ENCODE measurements around the gene NDST3.
A peak's percentile ranks its signal among the peaks of the same experiment; 100 is the strongest.
"Not testable (repeated sequence)": the region's sequence is repeated elsewhere in the genome, so short reads cannot be mapped to it uniquely, and the experiment has no call there.

The NDST3 gene

DNA sequence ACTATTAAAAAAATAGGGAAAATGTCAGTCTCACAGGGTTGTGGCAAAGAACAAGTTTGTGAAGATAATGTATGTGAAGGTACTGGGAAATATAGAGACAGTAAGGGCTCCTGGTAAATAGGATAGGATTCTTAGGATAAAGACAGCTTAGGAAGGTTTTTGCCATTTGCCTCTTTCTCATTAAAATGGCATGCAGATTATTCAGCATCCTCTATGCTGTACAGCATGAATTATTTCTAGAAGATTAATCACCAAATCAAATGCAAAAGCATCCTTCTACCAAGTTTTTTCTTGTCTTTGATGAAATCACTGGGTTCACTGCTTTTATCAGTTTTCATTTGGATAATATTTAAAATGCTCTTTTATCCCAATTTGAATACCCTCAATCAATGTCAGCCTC, 142.8 kb downstream of the NDST3 start:
- DNase-seq (ENCODE audit: low spot score) = no peak

DNA sequence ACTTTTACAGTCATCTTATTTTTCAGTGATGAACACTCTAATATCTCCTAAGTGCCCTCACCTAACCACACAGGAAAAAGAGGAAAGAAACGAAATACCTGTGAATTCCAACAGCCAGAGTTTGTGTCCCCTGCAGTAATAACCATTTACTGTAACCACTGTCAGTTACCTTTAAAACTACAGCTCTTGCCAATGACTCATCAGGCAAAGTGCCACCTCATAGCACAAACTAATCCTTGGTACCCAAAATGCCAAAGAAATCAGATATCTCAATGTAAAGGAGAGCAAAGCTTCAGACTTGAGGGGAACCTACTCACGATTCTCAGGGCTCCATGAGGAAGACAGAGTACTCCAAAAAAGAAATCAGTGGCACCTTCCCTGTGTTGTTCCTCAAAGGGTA, 146.5 kb downstream of the NDST3 start:
- no peak for DNase-seq (ENCODE audit: low spot score)

DNA sequence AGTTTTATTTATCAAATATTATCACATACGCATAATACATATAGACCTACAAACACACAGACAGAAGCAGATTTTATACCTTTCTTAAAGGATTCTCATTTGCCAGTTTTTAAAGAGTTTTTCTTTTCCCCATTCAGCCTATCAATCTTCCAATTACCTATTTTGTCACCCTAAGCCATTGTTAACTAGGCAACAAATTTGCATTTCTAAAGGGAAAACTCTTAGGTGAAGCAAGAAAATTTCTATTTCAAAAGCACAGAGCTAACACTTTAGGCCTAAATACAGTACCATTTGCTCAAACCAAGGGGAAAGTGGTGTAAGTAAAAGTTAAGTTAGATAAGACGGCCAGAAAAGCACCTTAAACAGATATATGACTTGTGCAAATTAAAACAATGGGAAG, 156.6 kb downstream of the NDST3 start:
- no peak for DNase-seq (ENCODE audit: low spot score)

DNA sequence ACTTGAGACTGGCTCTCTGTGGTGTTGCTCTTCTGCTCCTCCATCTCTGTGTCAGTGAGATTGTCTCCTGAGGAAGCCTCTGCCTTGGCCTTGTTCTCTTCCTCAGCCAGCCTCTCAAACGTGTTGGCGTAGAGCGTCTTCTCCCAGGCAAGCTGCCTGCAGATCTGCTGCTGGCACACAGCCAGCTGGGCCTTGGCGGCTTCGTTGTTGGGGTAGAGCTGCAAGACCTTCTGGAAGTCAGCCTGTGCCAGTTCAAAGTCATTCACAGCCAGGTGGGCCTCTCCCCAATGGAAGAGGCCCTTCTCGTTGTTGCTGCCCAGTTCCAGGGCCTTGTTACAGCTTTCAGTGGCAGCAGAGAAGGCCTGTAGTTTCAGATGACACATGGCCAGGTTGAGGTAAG, 159.1 kb downstream of the NDST3 start:
- no peak for DNase-seq (ENCODE audit: low spot score)

DNA sequence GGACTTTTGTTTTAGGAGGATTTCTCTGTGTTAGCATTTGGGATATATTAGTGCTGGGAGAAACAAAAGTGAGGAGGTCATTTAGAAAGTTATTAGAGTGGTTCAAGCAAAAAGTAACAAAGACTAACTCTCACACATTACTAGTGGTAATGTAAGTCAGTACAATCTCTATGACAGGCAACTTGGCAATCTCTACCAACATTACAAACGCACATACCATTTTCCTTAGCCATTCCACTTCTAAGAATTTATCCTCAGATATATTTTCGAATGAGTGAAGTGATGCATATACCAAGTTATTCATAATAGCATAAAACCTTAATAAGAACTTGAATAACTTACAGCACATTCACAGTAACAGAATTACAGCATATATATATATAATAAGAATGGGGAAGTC, 172.3 kb downstream of the NDST3 start:
- no peak for DNase-seq (ENCODE audit: low spot score)

DNA sequence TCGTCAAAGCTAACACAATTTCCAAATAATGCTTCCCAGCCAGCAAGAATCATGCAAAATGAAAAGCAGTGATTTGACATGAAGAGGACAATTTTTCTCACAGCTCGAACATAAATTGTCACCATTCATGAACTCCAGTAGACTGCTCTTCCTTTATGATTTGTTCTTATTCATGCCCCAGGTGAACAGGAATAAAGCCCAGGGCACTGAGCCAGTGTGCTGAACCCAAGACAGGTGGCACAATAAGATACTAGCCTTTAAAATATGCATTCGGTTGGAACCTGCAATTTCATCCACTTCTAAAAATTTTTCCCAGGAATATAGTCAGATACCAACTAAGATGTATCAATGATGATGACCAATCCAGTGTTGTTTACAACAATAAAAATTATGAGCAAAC, 178.8 kb downstream of the NDST3 start:
- no peak for DNase-seq (ENCODE audit: low spot score)

DNA sequence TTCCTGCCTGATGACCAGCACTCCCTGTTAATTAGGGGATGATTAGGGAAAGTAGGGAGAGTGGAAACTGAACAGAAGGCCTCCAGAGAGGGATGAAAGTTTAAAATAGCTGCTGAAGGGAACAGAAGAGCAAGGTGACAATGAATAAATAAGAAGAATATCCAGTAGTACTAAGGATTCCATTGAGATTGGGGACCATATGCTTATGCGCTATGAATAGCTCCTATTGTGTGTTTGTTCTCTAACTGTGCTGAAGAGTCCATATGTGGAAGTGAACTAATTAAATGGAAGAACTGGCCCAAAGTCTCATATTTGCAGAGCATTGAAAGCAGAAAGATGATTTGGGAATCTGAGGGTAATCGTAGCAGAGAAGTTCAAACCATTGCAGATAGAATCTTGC, 181.5 kb downstream of the NDST3 start:
- no peak for DNase-seq (ENCODE audit: low spot score)

DNA sequence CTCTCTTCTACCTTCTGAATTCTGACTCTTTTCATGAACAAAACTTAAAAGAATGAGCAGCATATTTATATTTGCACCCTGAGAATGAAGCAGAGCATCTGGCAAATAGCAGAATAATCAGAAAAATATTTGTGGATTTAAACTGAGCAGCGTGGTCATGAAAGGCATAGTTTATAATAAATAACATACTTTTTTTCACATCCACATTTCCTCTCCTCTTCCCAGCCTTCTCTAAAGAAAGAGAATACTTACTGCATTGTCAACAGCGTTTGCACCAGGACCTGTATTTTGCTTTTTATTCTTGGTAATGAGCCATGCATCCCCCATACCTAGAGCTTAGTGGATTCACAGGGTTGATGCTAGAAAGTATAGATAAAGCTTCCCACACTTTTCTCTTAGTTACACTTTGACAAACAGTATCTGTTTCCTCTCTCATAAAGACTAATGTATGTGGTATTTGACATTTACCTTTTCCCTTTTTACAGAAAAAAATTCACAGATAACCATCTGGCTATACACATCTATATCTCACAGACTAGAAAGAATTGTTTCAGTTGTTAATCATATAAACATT, 187.0 kb downstream of the NDST3 start:
- DNase-seq (ENCODE audit: low spot score) = no peak

DNA sequence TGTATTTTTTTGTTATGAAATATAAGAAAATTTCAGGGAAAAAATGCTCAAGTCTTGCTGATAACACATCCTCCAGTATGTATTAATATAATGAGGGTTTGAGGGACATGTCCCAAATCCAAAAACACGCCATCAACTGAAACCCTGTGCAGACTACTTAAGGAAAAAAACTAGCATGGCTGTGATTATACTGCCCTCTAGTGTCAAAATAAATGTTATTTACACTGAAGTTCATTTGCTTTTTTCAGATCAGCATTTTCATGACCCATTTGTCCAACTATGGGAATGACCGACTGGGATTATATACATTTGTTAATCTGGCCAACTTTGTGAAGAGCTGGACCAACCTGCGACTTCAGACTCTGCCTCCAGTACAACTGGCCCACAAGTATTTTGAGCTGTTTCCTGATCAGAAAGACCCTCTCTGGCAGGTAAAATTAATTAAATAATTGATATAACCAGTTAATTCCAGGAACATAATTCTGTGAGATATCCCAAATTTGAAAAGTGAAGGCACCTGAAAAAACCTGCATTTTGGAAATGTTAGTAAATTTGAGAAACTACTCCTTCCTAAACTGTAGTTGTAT, 190.1 kb downstream of the NDST3 start:
- DNase-seq (ENCODE audit: low spot score) = peak; percentile 49

DNA sequence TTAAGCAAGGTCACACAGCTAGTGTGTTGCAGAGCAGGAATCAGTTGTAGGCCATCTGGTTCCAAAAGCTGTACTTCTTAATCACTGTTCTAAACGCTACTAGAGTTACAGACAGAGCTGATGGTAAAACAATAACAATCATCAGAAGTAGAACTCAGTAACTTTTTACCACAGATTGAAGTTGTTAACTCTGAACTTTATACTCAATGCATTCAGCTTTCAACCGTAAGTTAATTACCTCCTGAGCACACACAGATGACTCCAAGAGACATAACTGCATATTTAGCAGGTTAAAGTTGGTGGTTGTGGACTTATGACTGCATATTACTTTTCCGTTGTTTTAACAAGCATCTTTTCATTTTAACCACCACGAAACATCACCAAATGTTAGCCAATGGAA, 191.2 kb downstream of the NDST3 start:
- DNase-seq (ENCODE audit: low spot score) = no peak

DNA sequence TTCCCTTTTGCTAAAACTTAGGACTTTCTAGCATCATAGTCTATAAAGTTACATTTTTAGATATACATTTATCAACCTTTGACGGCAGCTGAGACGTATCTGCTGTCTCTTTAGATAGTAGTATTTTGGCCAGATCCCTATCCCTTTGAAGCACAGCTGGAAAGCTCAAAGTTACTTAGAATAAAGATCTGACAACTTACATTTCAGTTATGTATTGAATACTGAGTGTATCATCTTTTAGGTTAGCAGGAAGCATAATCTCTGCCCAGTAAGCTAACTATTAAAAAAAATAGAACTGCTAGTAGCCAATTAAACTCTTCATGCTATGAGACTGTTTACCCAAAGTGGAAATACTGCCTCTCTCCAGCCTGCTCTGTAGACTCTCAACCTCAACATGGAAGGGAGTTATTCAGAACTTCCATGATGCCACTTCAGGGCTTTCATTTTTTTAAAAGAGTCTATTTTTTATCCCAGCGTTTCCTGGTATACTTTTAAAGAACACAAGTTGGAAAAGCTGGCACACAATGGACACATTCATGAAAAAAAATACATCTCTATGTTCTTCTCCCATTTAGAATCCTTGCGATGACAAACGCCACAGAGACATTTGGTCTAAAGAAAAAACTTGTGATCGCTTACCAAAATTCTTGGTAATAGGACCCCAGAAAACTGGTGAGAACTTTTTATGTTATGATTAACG, 192.2 kb downstream of the NDST3 start:
- DNase-seq (ENCODE audit: low spot score) = no peak

DNA sequence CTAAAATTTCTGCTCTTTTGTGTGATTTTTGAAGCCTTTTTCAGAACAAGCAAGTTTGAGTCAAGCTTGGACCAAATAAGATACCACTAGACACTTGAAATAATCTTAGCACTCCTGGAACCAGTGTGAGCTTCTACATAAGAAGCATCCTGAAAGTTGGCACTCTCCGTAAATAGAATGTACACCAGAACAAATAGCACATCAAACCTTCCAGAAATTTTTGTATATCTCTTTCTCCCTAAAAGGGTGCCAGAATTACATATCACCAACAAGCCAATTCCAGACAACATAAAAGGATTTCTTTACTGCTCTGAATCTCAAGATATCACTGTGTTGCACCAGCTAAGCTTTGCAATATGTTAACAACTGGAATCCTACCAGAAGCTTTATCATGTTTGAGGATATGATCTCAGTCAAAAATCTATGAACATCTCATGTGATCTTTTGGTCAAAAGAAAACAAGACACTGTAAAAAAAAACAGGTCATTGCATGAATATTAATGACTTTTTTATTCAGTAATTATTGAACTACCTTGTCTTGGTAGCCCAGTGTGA, 201.4 kb downstream of the NDST3 start:
- DNase-seq (ENCODE audit: low spot score) = no peak

DNA sequence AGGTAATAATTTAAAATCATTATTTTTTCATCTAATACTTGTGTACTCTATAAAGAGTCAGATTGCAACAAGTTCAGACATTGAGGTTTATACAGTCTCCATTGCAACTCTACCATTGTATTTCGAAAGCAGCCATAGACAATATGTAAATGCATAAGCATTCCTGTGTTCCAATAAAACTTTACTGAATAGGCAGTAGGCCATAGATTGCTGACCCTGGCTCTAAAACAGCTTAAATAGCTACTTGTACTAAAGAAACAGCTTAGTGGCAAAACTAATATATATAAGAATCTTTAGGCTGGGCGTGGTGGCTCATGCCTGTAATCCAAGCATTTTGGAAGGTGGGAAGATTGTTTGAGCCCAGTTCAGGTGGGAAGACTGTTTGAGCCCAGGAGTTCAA, 203.2 kb downstream of the NDST3 start:
- DNase-seq (ENCODE audit: low spot score) = no peak

DNA sequence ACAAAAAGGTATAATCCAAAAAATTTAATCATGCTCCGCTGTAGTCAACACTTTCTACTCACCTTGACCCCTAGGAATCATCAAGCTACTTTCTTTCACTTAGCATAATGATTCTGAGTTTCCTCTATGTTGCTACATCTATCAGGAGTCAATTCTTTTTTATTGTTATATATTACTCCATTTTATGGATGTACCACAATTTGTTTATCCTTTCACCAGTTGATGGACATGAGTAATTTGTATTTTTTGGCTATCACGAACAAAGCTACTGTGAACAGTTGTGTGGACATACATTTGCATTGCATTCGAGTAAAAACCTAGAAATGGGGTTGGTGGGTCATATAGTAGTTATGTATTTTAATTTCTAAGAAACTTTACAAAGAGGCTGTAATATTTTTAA, 215.6 kb downstream of the NDST3 start:
- DNase-seq (ENCODE audit: low spot score) = no peak

DNA sequence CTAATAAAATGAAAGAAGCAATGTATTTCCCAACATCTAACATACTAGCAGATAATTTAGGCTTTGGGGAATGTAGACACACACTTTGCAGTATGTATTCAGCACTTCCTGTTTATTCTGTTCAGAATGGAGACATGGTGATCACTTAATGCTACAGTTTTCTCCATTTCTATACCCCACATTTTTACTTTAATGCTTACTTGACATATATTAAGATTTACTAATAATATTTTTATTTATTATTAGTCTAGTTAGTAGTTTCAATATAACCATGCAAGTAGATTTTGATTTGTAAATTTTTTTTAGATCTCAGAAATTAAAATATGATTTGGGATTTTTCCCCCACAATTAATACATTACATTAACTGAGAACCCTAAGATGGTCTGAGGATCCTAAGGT, 220.1 kb downstream of the NDST3 start:
- no peak for DNase-seq (ENCODE audit: low spot score)

DNA sequence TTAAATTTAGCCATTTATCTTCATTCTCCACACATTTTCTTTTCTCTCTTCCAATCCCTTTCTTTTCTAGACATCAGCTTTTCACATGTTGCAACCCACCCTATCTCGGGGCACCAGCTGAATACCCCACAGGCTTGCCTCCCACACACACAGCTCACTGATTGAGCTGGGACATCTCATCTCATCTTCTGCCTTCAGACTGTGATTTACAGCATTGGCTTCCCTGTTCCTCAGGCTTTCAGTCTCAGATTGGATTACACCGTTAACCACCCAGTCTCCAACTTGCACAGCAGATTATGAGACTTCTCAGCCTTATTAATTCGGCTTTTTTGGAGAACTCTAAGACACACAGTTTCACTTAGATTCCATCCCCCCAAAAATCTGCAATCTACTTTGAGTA, 224.8 kb downstream of the NDST3 start:
- no peak for DNase-seq (ENCODE audit: low spot score)

DNA sequence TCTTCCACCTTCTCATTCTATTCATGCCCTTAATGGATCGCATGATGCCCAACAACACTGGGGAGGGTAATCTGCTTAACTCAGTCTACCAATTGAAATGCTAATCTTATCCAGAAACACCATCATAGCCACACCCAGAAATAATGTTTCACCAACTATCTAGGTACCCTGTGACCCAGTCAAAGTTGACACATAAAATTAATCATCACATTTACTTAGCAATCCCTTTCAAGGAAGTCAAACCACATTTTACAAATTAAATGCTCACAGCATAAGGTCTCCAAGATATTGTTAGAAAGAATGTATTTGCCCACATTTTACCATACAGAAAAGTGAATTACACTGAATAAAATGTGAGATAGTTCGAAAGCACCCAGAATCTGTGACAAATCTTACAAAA, 226.0 kb downstream of the NDST3 start:
- no peak for DNase-seq (ENCODE audit: low spot score)

DNA sequence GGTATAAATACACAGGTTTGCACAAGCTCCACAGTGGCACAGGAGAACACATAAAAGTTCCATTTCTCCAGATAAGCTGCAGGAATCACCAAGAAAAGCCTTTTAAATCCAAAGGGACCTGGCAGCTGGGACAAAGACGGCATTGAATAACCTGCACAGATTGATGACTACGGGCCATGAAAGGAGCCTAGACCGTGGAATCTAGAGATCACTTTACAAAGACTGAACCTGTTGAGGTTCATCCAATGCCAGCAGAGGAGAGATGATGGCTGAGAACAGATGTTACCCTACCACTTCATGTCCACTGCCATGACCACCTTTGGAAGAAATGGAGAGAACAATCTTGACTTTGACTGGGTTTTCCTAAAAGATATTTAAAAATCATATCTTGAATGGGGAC, 229.8 kb downstream of the NDST3 start:
- DNase-seq (ENCODE audit: low spot score) = no peak

DNA sequence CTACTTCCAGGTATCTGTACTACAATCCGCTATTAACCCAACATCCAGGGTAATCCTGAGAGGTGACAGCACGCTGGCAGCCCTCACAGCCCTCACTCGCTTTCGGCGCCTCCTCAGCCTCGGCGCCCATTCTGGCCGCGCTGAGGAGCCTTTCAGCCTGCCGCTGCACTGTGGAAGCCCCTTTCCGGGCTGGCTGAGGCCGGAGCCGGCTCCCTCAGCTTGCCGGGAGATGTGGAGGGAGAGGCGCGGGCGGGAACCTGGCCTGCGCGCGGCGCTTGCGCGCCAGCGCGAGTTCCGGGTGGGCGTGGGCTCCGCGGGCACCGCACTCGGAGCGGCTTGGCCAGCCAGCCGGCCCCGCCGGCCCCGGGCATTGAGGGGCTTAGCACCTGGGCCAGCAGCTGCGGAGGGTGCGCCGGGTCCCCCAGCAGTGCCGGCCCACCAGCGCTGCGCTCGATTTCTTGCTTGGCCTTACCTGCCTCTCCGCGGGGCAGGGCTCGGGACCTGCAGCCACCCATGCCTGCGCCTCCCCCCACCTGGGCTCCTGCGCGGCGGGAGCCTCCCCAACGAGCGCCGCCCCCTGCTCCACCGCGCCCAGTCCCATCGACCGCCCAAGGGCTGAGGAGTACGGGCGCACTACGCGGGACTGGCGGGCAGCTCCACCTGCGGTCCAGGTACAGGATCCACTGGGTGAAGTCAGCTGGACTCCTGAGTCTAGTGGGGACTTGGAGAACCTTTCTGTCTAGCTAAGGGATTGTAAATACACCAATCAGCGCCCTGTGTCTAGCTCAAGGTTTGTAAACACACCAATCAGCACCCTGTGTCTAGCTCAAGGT, 231.2 kb downstream of the NDST3 start:
- no peak for DNase-seq (ENCODE audit: low spot score)

DNA sequence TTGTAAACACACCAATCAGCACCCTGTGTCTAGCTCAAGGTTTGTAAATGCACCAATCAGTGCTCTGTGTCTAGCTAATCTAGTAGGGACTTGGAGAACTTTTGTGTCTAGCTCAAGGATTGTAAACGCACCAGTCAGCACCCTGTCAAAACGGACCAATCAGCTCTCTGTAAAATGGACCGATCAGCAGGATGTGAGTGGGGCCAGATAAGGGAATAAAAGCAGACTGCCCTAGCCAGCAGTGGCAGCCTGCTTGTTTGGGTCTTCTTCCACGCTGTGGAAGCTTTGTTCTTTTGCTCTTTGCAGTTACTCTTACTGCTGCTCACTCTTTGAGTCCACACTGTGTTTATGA, 231.8 kb downstream of the NDST3 start:
- DNase-seq (ENCODE audit: low spot score) = not testable (repeated sequence)

DNA sequence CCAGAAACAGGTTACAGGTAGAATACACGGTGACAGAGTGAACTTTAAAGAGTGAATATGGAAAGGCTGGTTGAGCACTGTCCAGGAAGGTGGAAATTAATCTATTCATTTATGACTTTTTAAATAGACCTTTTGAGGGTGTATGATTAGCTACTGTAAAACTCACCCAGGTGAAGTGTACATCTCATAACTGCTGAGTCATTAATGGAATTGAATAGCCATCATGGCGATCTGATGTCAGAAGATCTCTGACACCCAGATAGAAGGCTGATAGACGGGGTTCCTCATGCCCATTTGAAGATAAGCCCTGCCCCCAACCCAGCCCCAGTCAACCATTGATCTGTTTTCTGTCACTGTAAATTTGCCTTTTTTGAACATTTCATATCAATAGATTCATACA, 234.5 kb downstream of the NDST3 start:
- no peak for DNase-seq (ENCODE audit: low spot score)

DNA sequence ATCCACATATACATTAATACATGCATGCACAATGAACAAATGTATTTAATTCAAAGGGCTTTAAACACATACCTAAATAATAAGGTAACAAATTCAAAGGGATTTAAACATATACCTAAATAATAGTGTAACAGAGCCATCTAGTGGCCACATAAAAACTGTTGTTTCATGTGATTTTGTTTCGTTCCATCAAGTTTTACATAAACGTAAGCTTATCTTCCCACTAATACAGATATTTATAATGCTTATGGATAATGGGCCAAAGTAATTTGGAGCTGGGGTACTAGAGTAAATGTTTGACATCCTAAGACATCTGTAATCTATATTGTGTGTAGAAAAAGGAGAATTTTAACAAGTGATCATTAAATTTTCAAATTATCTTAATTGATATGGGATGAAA, 236.2 kb downstream of the NDST3 start:
- peak; percentile 54 for DNase-seq (ENCODE audit: low spot score)

DNA sequence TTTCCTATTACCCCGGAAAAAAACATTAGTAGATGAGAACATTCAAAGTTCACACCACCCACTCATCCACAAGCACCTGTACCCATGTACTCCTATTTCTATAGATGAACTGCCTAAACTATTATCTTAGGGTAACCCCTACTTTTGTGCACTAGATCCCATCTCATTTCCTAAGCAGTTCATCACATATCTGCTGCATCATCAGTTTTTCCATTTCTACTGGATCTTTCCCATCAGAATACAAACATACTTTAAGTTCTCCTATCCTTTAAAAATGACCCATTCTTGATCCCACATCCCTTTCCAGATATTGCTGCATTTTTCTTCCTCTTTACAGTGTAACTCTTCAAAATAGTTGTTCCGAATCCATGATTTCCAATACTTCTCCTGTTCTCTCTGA, 237.5 kb downstream of the NDST3 start:
- DNase-seq (ENCODE audit: low spot score) = no peak

Measured in globus pallidus (tissue), 1 donor.